Measurements from ENCODE around the gene ZFP57. TPM values are rescaled to one million over a fixed set of nuclear protein-coding genes. Genes with fewer than 3 reads are reported as not detected.

The ZFP57 gene
- total RNA-seq, 2 donors from 2014 or later = not detected

GRCh38 chr6:29625337-29625930, 55.5 kb downstream of the ZFP57 start:
- no peak overlapping the region for H3K9ac ChIP-seq (ENCODE audit: low read depth in 2 of 2, low read length in 2 of 2)
- H3K27ac ChIP-seq = no peak overlapping the region
- DNase-seq = no peak
- peaks cover 6% of the 10 kb centered on the region for H3K4me1 ChIP-seq
- no peaks in the 10 kb centered on the region for H3K27me3 ChIP-seq
- TF ChIP-seq CTCF (IDR thresholded peaks at IDR 0.05) = no peak
- intact Hi-C loops (cut with DNase I) = no loop called here
- H3K4me3 ChIP-seq = no peak overlapping the region
- H3K36me3 ChIP-seq = no peaks in the 10 kb centered on the region
- no peaks in the 10 kb centered on the region for H3K9me3 ChIP-seq

- Histone ChIP-seq H3K4me3 (no peak overlapping the region), H3K27me3 (no peaks in the 10 kb centered on the region), H3K9ac (ENCODE audit: low read depth in 2 of 2, low read length in 2 of 2) (no peak overlapping the region), H3K27ac (no peak overlapping the region), H3K9me3 (no peaks in the 10 kb centered on the region), H3K4me1 (peaks cover 6% of the 10 kb centered on the region), H3K36me3 (no peaks in the 10 kb centered on the region)
- DNase-seq = no peak
- TF ChIP-seq CTCF (IDR thresholded peaks at IDR 0.05) = no peak
- intact Hi-C loops (cut with DNase I) = no loop called here
Measured at GRCh38 chr6:29624520-29624961, 56.4 kb downstream of the ZFP57 start.

Other genes starting within 250 kb of the ZFP57 start
- gene OR10C1, start 241.8 kb downstream of the ZFP57 start, total RNA-seq = not detected
- gene OR11A1, start 224.1 kb downstream of the ZFP57 start, total RNA-seq = not detected
- gene OR2H1, start 224.0 kb downstream of the ZFP57 start, total RNA-seq = not detected
- under 1 TPM in 1 of 2 donors, not detected in 1; 0.54 TPM for gene MAS1L, start 193.2 kb downstream of the ZFP57 start, total RNA-seq
- gene UBD, start 121.4 kb downstream of the ZFP57 start, total RNA-seq = 10 to 100 TPM in 1 of 2 donors, under 1 TPM in 1; 0.86 to 10.3 TPM
- gene OR2H2, start 96.0 kb downstream of the ZFP57 start, total RNA-seq = not detected
- 10 to 100 TPM; 15.5 to 18.6 TPM for gene GABBR1, start 48.0 kb downstream of the ZFP57 start, total RNA-seq
- not detected for gene MOG, start 24.1 kb downstream of the ZFP57 start, total RNA-seq
- gene HLA-F, start 42.3 kb upstream of the ZFP57 start, total RNA-seq = 100 to 1,000 TPM in 1 of 2 donors, 10 to 100 TPM in 1; 58.8 to 201 TPM
- gene HLA-G, start 146.7 kb upstream of the ZFP57 start, total RNA-seq = 10 to 100 TPM; 55.3 to 91.3 TPM